NT2/D1 (cell line): Measurements from ENCODE around the gene RNF14.
"Not testable (repeated sequence)": the region's sequence is repeated elsewhere in the genome, so short reads cannot be mapped to it uniquely, and the experiment has no call there.

Experiments used
- DNase-seq: peaks from one replicate; pipeline ENCODE4 v3.0.0-alpha.2; 2011; ENCODE audit warnings: low read depth, low spot score
- H3K27me3 ChIP-seq: 2 replicates; pipeline ENCODE4 v1.6.0; 2011; ENCODE audit warnings: mild to moderate bottlenecking; ENCODE audit not compliant: insufficient read length, insufficient read depth
- H3K36me3 ChIP-seq: 2 replicates; pipeline ENCODE4 v1.6.1; 2011; ENCODE audit warnings: mild to moderate bottlenecking, low read length, mixed read lengths; ENCODE audit not compliant: insufficient read depth, insufficient read length
- H3K4me1 ChIP-seq: 2 replicates; pipeline ENCODE4 v1.5.1; 2011; ENCODE audit not compliant: insufficient read depth, insufficient read length
- H3K4me3 ChIP-seq: 2 replicates; pipeline ENCODE4 v1.5.1; 2011; ENCODE audit warnings: low read depth; ENCODE audit not compliant: insufficient read length
- H3K9ac ChIP-seq: 2 replicates; pipeline ENCODE4 v1.6.0; 2011; ENCODE audit warnings: low read depth; ENCODE audit not compliant: insufficient read length
- H3K9me3 ChIP-seq: 2 replicates; pipeline ENCODE4 v1.5.1; 2011; ENCODE audit warnings: mild to moderate bottlenecking, low read length; ENCODE audit not compliant: insufficient read depth
- SUZ12 ChIP-seq: IDR thresholded peaks from 2 replicates; pipeline ENCODE4 v1.6.1; 2011; ENCODE audit not compliant: insufficient read length, insufficient read depth; ENCODE audit errors: extremely low read depth
- YY1 ChIP-seq: IDR thresholded peaks from 2 replicates; pipeline ENCODE4 v1.6.1; 2011; ENCODE audit not compliant: insufficient read length, insufficient read depth
- ZNF274 ChIP-seq: IDR thresholded peaks from 2 replicates; pipeline ENCODE4 v1.6.1; 2011; ENCODE audit warnings: mild to moderate bottlenecking, low read depth, low read length

RNF14 gene, protein sequence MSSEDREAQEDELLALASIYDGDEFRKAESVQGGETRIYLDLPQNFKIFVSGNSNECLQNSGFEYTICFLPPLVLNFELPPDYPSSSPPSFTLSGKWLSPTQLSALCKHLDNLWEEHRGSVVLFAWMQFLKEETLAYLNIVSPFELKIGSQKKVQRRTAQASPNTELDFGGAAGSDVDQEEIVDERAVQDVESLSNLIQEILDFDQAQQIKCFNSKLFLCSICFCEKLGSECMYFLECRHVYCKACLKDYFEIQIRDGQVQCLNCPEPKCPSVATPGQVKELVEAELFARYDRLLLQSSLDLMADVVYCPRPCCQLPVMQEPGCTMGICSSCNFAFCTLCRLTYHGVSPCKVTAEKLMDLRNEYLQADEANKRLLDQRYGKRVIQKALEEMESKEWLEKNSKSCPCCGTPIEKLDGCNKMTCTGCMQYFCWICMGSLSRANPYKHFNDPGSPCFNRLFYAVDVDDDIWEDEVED

DNA sequence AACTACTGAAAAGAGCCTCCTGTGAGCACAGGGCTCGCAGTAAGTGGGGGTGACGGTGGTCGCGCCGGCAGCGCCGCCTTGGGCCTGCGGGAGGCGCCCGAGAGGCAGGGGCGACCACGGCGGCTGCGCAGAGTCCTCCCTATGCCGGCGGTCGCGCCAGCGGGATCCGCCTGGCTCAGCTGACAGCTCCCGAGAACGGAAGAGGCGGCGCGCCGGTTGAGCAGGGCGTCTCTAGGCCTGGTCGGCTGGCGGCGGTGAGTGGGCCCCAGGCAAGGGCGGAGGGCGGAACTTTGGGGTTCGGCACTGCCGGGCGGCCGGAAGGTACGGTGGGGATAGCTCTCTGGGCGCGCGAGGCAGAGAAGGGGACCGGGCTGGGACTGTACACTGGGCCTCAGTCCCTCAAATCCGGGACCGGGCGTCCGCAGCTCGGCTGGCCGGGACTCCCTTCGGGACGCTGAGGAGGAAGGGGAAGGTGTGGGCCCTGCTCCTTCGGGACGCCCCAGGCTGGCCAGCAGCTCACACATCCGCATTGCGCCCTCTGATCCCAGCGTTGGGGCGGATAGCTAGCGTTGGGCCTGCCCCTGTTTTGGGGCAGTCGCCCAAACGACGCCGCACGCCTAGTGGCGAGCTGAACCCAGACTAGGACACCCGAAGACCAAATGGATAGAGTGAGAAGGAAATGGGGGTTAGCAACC, at the start of gene RNF14:
Gene RNF14 (plus strand): TSS at position 192 of the 695 bp plus-strand sequence. CDS start 4,484 bp downstream, outside the sequence.
- Histone ChIP-seq H3K9ac (peak within 1 kb of the TSS; percentile 95), H3K4me3 (peak within 1 kb of the TSS; percentile 86), H3K4me1 (peaks cover 2% of the 10 kb centered on the region), H3K9me3 (no peaks in the 10 kb centered on the region), H3K36me3 (peaks cover 26% of the 10 kb centered on the region), H3K27me3 (no peaks in the 10 kb centered on the region)
- TF ChIP-seq ZNF274 (no peak), YY1 (no peak), SUZ12 (no peak)
- peak; percentile 76 for DNase-seq

DNA sequence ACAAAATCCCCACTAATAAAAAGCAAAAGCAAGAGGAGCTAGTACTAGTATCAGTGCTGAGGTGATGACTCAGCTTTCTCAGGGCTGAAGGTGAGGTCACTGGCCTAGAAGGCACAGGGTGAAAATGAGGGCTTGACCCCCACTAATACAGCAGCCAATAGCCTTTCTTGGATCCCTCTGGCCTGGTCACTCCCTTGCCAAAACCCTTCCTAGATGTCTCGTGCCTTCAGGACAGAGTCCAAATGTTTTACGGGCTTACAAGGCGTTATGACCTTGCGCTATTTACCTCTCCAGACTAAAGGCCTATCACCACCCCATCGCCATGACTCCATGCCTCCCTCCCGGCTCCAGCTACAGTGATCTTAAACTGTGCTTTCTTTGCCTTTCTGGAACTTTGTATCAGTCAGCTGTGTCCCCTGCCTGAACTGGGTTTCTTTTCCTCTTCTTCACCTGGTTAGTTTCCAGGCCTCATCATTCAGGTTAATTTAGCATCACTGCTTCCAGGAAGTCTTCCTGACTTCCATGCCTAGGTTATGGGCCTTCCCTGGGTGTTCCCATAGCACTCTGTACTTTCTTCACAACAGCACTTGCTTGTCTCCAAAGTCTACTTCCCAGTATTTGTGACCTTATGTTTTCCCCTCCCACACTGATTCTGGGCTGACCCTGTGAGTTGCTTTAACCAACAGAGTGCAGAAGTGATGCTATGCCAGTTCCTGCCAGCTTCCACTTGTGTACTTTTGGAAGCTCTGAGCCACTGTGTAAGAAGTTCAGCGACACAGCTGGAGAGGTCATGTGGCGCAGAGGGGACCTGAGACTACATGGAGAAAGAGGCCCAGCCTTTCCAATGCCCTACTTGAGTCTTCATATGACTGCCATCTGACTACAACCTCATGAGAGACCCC, 49.4 kb upstream of the RNF14 start:
- TF ChIP-seq ZNF274 (no peak), SUZ12 (no peak), YY1 (no peak)
- no peak for DNase-seq
- no peak overlapping the region for H3K9ac ChIP-seq
- no peaks in the 10 kb centered on the region for H3K9me3 ChIP-seq
- H3K27me3 ChIP-seq: peaks cover 6% of the 10 kb centered on the region
- peaks cover 4% of the 10 kb centered on the region for H3K36me3 ChIP-seq
- H3K4me3 ChIP-seq: no peak overlapping the region
- peaks cover 3% of the 10 kb centered on the region for H3K4me1 ChIP-seq

DNA sequence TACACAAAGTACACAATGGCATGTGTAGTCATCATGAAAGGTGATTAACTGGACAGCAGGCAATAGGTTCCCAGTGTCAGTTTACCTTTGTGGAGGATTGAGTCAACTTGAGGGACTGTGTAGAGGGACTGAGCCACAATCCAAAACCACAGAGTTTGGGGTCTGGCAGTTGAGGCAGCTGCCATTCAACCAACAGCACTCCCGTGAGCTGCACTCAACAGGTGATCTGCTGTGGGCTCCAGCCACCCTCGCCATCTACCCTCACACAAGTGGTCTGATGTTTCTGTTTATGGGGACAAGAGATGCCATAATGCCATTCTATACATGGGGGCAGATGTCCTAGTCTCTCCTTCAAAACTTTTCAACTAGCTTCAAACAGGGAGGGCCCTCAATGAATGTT, 48.1 kb upstream of the RNF14 start:
- DNase-seq: no peak

DNA sequence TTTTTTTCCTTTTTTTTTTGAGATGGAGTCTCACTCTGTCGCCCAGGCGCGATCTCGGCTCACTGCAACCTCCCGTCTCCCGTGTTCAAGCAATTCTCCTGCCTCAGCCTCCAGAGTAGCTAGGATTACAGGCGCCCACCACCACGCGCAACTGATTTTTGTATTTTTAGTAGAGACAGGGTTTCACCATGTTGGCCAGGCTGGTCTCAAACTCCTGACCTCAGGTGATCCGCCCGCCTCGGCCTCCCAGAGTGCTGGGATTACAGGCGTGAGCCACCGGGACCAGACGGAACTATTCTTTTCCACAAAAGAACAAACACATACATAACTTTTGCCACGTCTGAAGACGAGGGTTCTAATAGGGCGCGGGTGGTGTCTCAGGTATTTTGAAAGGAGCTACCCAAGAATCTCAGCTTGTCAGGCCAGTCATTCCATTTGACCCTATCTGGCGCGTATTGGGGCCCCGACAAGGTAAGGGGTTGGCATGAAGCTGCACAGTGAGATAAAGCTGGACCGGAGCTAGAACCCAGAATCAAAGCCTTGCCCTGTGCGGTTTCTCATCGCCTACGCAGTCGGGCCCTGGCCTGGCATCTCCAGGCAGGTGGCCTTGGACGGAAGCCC, 46.0 kb upstream of the RNF14 start:
- DNase-seq, H3K9me3 ChIP-seq, H3K4me1 ChIP-seq, H3K27me3 ChIP-seq: not testable (repeated sequence)
- Histone ChIP-seq H3K36me3 (peaks cover 32% of the 10 kb centered on the region), H3K9ac (peak overlapping the region; percentile 92), H3K4me3 (peak overlapping the region; percentile 83)

More for the DNA sequence above, 48.1 kb upstream of the RNF14 start:
- Histone ChIP-seq H3K9ac (no peak overlapping the region), H3K9me3 (no peaks in the 10 kb centered on the region), H3K4me1 (no peaks in the 10 kb centered on the region), H3K36me3 (peaks cover 11% of the 10 kb centered on the region), H3K27me3 (peaks cover 3% of the 10 kb centered on the region), H3K4me3 (no peak overlapping the region)
- TF ChIP-seq SUZ12 (no peak), ZNF274 (no peak), YY1 (no peak)

DNA sequence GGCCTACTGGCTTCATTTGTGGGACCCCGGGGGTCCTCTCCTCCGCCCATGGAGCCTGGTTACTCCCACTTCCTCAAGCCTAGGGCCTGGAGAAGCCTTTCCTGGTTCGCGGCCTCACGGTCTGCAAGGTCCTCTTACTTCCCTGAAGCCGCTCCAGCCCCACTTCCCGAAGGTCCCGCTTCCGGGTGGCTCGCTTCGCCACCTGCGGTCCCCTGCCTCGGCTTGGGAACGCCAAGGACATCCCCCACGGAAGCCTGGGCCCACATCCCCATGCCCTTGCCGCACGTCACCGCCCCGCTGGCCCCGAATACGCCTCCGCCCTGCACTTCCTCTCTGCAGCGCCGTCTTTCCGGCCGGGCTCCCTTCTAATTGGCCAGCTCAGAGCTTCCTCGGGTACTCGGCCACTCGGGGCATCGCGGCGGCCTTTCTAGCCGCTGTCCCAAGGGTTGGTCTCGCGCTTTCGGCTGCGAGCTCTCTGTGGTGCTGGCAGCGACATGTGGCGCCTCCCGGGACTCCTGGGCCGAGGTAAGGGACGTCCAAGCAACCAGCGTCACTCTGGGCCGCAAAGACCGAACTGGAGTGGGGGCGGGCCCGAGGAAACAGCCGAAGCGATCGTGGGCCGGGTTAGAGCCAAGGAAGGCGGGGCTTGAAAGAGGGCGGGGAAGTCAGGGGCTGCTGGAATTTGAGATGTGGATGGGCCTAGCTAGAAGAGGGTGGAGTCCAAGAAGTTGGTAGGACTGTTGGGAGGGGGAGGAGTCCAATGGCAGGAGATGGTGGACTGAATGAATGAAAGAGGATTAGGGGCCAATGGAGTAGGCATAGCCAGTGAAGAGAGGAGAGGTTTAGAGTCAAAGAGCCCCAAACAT, 45.2 kb upstream of the RNF14 start, which contains the start of gene DELE1:
Gene DELE1 (plus strand): TSS at position 424 of the 866 bp plus-strand sequence. CDS start 71 bp downstream, at position 495.
- no peak for TF ChIP-seq ZNF274
- TF ChIP-seq SUZ12: no peak
- TF ChIP-seq YY1: no peak
- Histone ChIP-seq H3K36me3 (peaks cover 39% of the 10 kb centered on the region), H3K4me1 (no peaks in the 10 kb centered on the region), H3K27me3 (no peaks in the 10 kb centered on the region), H3K4me3 (peak within 1 kb of the TSS; percentile 83), H3K9ac (peak within 1 kb of the TSS; percentile 92), H3K9me3 (no peaks in the 10 kb centered on the region)
- DNase-seq: peak; percentile 83

DNA sequence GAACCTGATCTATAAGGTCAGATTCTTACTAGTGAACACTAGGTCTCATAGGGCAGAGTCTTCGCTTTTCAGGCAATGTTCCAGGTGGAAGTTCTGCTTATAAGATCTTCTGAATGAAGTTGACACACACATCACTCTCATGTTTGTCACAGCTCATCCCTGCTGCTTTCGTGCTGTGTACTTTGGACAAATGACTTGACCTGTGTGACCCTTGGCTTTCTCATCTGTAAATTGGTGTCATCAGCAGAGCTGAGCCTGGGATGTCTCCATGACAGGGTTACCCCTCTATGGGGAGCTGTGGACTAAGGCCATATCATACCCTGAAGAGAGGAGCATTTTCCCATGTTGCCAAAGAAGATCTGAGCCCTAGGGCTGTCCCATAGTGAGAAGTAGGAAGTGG, 42.5 kb upstream of the RNF14 start:
- H3K36me3 ChIP-seq: peaks cover 63% of the 10 kb centered on the region
- H3K4me3 ChIP-seq: no peak overlapping the region
- no peaks in the 10 kb centered on the region for H3K9me3 ChIP-seq
- no peak overlapping the region for H3K9ac ChIP-seq
- no peaks in the 10 kb centered on the region for H3K27me3 ChIP-seq
- TF ChIP-seq YY1: no peak
- no peak for TF ChIP-seq ZNF274
- TF ChIP-seq SUZ12: no peak
- no peaks in the 10 kb centered on the region for H3K4me1 ChIP-seq
- DNase-seq: no peak
